GM21381 (cell line): ENCODE results near the gene REM2.
"Not testable (repeated sequence)": the region's sequence is repeated elsewhere in the genome, so short reads cannot be mapped to it uniquely, and the experiment has no call there.

ENCODE experiments used
- ATAC-seq: cut with Tn5 transposase; IDR thresholded peaks from one replicate; pipeline ENCODE4 v1.9.1; 2021; ENCODE audit warnings: mild to moderate bottlenecking, moderate library complexity; ENCODE audit not compliant: unreplicated experiment

The REM2 gene

DNA sequence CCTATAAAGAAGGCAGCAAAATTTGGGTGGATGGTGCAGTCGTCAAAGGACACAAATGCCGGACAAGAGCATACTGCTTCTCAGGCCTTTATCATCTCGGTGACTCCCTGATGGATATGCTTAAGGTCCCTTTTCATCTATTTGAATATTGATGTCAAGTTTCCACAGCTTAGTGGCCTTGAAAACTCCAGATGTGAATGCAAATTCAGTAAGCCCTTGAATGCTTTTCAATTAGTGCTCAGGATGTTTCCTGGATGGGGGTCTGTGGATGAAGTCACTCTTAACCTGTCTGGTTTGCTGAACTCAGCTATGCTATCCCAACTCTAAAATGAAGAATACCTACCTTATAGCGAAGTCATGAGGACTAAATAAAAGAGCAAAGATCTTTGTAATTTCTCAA, 10.7 kb downstream of the REM2 start:
- ATAC-seq: no peak

DNA sequence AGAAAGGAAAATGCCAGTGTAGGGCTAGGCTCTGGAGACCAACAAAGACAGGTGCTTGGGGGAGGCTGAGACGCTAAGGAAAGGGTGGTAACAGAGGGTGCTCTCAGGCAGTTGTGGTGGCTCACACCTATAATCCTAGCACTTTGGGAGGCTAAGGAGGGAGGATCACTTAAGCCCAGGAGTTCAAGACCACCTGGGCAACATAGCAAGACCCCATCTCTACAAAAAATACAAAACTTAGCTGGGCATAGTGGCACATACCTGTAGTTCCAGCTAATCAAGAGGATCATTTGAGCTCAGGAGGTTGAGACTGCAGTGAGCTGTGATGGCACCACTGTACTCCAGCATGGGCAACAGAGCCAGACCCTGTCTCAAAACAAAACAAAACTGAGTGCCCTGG, 12.4 kb downstream of the REM2 start:
- ATAC-seq: no peak

DNA sequence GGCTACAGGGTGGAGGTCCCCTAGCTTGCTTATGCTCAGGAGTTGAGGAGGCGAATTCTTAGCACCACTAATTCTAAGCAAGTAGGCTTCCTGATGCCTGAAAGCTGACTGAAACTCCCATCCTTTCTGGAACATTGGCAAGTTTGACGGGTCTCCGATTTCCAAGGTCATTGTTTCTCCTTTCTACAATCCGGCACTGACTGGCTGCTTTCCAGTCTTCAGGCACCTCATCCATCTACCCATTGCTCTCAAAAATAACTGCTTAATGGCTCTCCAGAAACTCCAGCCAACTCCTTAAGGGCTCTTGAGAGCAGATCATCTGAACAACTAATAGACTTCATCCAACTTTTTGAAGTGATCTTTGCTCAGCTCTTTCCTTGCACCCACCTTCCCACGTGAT, 13.3 kb downstream of the REM2 start:
- no peak for ATAC-seq

GRCh38 chr14:22896760-22897159, 13.7 kb downstream of the REM2 start:
- ATAC-seq: no peak

GRCh38 chr14:22897357-22897756, 14.3 kb downstream of the REM2 start:
- ATAC-seq: no peak

DNA sequence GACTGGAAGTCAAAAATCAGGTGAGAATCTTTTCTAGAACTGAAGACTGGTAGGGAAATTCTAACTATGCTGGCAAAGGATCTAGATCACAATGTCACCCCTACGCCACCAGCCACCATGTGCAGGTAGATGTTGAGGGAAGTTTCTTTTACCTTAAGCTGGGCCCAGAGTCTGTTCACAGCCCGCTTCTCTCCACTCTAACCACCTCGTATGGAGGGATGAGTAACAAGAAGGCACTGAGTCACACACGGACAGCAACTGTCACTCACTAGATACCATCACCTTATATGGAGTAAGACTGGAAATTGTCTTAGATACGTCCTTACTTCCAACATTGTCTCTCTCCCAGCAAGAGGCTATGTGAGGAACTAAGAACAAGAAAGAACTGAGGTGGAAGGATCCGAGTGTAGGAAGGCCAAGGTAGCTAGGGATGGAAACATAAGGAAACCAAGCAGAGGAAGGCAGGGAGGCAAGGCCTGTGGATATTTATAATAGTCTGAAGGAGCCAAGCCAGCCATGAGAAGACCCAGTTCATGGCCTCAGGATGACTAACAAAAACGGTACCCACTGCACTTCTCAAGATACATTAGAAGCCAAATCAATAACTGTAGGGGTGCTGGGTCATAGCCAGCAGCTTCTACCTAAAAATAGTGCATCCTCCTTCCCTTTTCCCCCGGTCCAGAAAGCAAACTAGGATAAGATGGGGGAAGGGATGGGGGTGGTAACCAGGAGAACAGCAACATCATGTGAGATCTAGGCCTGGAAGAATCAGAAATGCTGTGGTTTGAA, 15.5 kb downstream of the REM2 start:
- ATAC-seq: no peak

DNA sequence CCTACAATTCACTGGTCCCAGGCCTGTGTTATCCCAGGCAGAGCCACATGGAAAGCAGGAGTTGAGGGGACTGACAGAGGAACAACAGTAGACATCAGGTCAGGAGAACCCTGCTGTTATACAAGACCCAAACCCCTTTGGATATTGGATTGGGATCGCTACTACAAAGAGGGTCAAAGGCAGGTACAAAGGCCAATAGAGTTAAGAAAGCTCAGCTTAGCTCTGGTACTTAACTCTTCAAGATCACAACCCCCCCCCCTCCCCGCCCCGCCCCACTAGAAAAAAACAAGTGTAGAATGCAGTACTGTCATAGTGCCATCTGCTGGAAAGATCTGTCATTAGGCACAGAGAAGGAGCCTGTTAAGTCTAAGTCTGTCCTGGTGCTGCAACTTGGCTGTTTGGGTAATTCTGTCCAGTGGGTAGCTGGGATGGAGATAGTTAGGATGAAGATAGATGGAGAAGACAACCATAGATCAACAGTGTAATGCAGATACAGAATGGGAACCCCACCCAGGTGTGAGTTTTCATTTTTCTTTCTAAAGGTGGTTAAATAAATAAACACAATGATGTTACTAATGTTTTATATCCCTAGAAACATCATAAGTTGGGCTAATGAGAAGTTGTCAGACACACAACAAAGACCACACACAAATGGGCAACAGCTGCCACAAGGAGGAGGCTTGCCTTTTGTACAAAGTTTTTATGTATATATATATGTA, 17.2 kb downstream of the REM2 start:
- no peak for ATAC-seq

GRCh38 chr14:22901799-22902198, 18.8 kb downstream of the REM2 start:
- ATAC-seq: no peak

- ATAC-seq: no peak
These were observed 20.7 kb downstream of the REM2 start for GRCh38 chr14:22903742-22904087.

DNA sequence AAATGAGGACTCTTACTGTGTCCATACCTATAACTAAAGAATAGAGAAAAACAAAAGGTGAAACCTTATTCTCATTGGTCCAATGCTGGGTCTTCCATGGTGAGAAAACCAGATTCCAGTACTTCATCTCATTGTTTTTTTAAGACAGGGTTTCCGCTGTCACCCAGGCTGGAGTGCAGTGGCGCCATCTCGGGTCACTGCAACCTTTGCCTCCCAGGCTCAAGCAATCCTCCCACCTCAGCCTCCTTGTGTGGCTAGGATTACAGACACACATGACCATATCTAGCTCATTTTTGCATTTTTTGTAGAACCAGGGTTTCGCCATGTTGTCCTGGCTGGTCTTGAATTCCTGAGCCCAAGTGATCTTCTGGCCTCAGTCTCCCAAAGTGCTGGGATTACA, 22.6 kb downstream of the REM2 start:
- ATAC-seq: no peak

GRCh38 chr14:22906073-22906472, 23.1 kb downstream of the REM2 start:
- ATAC-seq: no peak

DNA sequence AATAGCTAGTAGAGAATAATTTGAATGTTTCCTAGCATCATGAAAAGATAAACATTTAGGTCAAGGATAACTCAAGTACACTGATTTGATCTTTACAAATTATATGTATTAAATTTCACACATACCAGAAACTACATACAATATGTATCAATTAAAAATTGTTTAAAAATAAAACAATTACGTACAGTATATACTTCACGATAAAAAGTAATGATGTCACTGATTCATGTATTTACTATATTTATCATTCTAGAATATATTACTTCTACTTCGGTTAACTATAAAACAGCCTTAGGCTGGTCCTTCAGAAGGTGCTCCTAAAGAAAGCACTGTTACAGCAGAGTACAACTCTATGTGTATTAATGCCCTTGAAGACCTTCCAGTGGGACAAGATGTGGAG, 24.4 kb downstream of the REM2 start:
- ATAC-seq: no peak

DNA sequence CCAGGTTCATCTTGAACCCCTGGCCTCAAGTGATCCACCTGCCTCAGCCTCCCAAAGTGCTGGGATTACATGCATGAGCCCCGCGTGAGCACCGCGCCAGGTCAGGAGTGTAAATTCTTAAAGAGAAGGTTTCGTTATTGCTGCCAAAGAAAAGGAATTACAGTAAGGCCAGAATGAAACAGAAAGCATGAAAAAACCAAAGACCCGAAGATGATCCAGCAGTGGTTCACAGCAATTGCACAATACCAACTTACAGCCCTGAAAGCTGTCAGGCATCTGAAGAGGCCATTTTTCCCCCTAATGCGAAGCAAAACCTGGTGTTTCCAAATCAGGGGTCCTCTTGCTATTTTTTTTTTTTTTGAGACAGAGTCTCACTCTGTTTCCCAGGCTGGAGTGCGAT, 25.6 kb downstream of the REM2 start:
- ATAC-seq: no peak

DNA sequence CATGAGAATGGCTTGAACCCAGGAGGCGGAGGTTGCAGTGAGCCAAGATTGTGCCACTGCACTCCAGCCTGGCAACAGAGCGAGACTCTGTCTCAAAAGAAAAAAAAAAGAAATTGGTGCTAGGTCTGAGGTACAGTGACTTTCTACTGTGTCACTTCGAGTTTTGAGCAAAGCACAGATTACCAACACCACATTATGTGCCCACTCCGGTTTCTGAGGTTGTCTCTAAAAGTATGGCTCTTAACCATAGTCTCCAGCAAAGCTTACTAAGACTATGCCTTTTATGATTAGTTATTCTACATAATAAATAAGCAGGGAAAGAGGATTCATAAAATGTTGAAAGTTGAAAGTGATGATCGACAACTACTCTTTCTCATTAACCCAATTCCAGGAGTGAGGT, 27.9 kb downstream of the REM2 start:
- ATAC-seq: no peak

DNA sequence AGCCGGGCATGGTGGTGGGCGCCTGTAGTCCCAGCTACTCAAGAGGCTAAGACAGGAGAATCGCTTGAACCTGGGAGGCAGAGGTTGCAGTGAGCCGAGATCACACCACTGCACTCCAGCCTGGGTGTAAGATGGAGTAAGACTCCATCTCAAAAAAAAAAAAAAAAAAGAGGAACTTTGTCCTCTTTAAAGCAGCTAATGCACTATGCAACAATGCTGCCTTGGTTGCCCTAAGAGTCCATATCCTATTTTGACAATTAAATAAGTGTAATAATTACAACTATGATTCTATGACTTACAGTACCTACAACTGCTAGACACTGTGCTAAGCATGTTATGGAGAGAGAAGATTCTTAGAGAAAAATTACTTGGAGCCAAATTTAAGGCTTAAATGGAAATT, 31.8 kb downstream of the REM2 start:
- ATAC-seq: not testable (repeated sequence)

DNA sequence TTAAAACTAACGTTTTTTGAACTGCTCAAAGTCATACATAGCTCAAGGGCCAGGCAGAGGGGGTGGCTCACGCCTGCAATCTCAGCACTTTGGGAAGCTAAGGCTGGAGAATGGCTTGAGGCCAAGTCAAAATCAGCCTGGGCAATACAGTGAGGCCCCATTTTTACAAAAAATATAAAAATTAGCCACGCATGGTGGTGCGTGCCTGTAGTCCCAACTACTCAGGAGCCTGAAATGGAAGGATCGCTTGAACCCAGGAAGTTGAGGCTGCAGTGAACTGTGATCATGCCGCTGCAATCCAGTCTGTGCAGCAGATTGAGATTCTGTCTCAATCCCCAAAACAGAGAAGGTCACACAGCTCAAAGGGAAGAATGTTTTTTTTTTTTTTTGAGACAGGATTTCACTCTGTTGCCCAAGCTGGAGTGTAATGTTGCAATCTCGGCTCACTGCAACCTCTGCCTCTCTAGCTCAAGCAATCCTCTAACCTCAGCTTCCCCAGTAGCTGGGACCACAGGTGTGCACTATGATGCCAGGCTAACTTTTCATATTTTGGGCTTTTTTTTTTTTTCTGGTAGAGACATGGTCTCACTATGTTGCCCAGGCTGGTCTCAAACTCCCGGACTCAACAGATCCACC, 33.0 kb downstream of the REM2 start:
- ATAC-seq: no peak

DNA sequence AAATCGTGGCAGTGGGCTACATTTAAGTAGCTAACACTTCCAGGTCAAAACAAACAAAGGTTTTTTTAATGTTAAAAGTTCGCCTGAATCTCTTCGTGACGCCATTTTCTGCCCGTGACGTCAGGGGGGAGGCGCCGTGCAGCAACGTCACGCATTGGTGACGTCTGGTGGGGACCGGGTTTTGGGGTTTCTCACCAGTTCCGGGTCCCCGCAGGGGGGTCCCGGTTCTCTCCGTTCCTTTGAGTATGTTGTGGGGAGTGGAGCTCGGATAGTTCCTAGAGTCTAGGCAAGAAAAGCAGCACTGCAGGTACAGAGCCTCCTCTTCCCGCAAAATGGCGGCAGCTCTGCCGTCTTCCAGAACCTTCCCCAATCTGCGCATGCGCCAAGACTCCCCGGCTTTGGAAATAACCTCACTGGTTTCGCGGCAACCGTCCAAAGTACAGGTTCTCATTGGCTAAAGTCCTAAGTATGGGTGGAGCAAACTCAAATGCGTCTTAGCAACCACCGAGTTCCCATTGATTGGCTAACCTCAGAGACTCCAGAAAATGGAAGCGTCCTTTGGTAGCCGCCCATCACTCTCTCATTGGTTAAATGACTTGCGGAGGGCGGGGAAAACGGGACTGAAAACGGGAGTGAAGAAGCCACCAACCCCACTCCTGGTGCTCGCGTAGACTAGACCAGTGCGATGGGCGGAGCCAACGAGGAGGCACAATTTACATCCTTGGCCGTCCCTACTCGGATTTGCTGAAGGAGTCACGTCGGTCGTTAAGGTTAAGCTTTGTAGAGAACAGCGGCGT, 36.0 kb downstream of the REM2 start, which contains the start of gene RBM23:
TSS of gene RBM23 (minus strand) at position 346 of the 797 bp plus-strand sequence.
- peak; percentile 88 for ATAC-seq

DNA sequence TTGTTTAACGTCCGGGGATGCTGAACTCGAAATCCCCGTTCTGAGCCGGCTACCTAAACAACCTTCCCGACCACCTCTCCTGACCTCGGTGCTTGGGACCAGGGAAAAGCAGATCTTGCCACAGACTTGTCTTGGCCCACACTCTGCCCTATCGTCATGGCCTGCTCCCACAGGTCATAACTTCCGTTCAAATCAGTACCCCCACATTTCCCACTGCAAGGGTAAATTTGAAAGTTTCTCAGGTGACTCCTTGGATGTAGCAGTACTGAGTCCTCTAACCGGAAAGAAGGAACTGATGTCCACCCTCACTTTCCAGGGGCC, 36.5 kb downstream of the REM2 start:
- ATAC-seq: no peak

GRCh38 chr14:22920697-22921096, 37.7 kb downstream of the REM2 start:
- no peak for ATAC-seq

DNA sequence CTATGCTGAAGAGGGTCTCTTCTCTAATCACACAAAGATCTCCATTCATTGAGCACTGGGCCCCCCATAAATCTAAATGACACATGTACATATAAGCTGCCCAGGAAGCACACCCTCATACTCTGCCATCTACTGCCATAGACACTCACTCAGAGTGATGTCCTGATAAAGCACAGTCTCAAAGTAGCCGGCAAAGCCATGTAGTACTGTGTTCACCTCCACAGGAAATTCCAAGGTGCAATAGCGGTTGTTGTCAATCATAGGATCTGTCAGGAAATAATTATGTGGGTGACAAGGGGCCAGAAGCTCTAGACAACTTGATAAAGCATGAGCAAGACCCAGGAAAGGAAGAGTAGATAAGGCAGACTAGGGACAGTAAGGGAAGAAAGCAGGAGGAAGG, 39.3 kb downstream of the REM2 start:
- ATAC-seq: no peak

GRCh38 chr14:22923746-22924145, 40.7 kb downstream of the REM2 start:
- ATAC-seq: no peak
